ENCODE results near the gene GRAMD2B.
"Not testable (repeated sequence)": the region's sequence is repeated elsewhere in the genome, so short reads cannot be mapped to it uniquely, and the experiment has no call there.

The GRAMD2B gene

DNA sequence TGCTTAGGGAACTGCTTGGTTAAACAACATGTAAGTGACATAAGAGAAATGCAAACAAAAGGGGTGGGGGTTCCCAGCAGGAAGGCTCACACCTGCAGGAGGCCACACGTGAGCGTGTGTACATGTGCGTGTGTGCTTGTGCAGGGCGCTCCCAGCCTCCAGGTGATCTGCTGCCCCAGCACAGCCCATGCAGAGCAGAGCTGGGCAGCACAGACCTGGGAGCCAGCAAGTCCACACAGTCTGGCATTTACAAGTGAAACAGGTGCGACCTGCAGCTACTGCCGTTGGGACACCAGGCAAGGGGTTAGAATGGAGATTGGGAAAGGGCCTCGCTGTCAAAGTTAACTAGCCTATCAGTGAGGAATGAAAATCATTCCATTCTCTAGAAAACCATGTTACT lies 41.8 kb downstream of the GRAMD2B start:
- DNase-seq, result no peak
- in situ Hi-C loops (cut with HindIII; ENCODE audit: low pct_ligation_motif_present, low pct_unique_long_range_greater_than_20kb, low sequenced_read_pairs), result no loop called here

DNA sequence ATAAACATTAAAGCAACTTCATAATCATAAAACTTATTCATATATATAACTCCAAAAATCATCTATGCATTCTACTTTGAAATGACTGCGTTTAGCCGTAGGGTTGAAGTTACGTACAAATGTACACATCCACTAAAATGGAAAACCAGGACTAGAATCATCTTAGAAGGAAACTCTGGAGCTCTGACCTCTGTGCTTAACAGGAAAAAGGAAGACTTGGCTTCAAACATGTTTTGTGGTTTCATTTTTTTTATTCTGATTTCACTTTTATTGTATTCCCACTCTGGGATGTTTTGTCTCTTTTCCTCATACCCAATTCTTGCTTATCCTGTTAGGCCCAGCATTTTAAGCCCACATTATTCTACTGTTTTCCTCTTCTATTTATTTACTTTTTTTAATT lies 44.9 kb downstream of the GRAMD2B start:
- in situ Hi-C loops (cut with HindIII; ENCODE audit: low pct_ligation_motif_present, low pct_unique_long_range_greater_than_20kb, low sequenced_read_pairs), result no loop called here
- DNase-seq, result no peak

DNA sequence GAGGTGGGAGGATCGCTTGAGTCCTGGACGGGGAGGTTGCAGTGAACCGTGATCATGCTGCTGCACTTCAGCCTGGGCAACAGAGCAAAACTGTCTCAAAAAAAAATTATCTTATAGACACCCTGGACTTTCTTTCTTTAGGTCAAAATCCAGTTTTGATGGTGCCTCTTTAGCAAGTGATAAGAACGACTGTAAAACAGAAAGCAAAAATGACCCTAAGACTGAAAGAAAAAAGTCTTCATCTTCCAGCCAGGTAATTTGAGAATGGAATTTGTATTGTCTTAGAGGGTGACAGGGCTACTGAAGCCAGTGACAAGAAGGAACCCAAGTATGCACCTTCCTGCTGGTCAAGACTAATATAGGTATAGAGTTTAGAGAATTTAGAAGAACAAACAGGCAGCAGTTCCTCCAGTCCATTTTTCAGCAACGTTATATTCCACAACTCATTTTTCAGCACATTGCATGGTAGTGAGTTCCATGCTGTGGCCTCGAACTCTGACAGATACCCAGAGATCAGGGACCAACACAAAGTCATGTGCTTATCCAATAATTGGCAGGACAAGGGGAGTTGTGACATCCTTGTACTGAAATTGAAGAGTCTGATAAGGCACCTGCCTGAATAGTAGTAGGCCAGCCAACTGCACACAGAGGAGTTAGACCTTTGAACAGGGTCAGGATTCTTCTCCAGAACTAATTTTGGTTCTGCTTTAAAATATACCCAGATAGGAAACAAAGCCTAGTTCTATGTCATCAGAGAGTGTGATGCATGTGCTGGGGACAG lies 46.5 kb downstream of the GRAMD2B start:
- in situ Hi-C loops (cut with HindIII; ENCODE audit: low pct_ligation_motif_present, low pct_unique_long_range_greater_than_20kb, low sequenced_read_pairs), result no loop called here
- DNase-seq, result no peak

DNA sequence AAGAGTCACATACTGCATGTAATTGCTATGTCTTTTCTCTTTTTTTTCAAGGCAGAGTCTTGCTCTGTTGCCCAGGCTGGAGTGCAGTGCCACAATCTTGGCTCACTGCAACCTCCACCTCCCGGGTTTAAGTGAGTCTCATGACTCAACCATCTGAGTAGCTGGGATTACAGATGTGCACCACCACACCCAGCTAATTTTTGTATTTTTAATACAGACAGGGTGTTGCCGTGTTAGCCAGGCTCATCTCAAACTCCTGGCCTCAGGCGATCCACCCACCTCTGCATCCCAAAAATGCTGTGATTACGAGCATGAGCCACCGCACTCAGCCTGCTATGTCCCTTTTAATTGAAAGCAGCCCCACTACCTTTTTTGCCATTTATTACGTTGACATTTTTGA lies 47.3 kb downstream of the GRAMD2B start:
- in situ Hi-C loops (cut with HindIII; ENCODE audit: low pct_ligation_motif_present, low pct_unique_long_range_greater_than_20kb, low sequenced_read_pairs); DNase-seq: not testable (repeated sequence)

DNA sequence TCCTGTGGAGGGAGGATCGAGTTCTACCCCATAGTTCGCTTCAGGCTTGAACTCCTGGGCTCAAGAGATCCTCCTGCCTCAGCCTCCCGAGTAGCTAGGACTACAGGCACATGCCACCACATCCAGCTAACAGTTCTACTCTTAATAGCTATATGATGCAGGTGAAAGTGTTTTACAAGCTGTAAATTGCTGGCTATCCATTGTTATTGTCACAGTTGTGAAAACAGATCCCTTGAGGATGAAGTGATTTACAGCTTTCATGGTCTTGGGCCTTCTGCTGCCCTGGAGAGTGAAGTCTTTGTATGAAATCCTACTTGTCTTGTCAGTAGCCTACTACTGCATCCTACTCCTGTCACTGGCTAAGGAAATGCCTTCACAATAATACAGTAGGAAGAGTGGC lies 48.0 kb downstream of the GRAMD2B start:
- no peak for DNase-seq
- in situ Hi-C loops (cut with HindIII; ENCODE audit: low pct_ligation_motif_present, low pct_unique_long_range_greater_than_20kb, low sequenced_read_pairs), result no loop called here

DNA sequence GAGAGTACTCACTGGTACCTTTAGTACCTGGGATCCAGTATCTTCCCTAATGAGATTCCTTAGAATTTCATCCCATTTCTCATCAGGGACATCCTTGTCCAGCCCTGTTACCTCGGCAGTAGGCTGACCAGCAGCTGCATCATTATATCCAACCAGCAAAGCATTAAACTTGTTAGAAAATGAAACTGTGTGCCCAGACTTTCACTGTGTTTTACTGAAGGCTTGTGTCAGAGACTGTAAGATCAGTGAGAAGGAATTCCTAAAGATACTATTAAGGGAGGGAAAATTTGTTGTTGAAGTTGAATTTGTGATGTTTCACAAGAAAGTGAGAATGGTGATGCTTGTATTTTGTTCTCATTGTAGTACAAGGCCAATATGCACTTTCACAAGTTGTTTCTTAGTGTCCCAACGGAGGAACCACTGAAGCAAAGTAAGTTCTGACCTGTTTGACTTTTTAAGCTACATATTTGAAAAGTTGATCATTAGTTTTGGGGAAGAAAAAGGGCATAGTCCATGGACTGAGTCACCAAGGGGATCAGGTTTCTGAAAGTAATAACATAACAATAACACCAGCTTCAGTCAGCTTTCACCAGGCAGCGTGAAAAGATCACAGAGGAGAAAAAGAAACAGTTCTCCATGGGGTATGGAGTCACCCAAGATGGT lies 48.8 kb downstream of the GRAMD2B start:
- DNase-seq, result peak; percentile 86
- in situ Hi-C loops (cut with HindIII; ENCODE audit: low pct_ligation_motif_present, low pct_unique_long_range_greater_than_20kb, low sequenced_read_pairs), result no loop called here

DNA sequence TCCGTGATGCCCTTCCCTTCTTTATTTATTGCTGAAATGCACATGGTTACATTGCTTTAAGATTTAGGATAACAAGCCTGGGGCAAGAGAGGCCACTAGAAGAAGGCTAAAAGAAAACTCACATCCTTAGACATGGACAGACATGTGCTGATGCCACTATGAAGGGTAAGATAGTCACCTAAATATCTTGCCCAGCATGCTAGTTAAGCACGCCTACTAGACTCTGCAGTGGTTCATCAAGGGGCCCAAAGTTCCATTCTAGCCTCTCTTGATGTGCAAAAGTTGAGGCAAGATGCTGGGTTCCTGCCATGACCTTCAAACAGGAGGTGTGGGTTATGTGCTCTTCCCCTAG lies 49.3 kb downstream of the GRAMD2B start:
- DNase-seq, result no peak
- in situ Hi-C loops (cut with HindIII; ENCODE audit: low pct_ligation_motif_present, low pct_unique_long_range_greater_than_20kb, low sequenced_read_pairs), result no loop called here

DNA sequence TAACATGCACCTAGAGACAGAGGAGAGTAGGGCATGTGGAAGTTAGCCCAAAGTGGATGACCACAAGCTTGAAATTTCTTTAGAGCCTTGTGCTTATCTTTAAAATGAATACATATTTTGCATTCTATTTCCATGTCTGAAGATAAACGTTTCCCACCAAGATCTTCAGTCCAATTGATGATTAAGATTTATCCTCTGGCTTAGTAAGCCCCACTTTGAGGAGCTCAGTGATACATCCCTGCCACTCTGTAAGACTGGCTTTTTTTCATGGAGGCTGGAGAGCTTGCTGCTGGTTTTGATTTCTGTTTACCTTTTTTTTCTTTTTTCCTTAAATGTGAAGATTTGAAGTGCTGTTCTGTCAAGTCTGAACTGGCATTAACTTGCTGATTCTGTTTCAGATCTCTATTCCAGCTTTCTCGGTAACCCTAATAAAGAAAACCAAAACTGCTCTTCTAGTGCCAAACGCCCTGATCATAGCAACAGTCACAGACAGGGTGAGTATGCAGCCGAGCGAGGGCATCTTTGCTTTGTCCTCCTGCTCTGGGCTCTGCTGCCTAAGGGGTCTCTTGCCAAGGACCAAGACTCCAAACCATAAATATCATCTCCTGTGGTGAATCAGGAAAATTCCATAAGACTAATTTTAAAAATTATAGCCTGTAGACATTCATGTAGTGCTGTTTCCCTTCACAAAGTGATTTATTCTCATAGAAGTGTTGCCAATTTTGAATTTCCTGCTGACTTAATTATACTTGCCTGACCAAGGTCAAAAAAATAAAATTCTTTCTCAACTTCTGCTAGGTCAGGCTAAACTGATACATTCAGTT lies 54.3 kb downstream of the GRAMD2B start:
- in situ Hi-C loops (cut with HindIII; ENCODE audit: low pct_ligation_motif_present, low pct_unique_long_range_greater_than_20kb, low sequenced_read_pairs), result no loop called here
- DNase-seq, result no peak

DNA sequence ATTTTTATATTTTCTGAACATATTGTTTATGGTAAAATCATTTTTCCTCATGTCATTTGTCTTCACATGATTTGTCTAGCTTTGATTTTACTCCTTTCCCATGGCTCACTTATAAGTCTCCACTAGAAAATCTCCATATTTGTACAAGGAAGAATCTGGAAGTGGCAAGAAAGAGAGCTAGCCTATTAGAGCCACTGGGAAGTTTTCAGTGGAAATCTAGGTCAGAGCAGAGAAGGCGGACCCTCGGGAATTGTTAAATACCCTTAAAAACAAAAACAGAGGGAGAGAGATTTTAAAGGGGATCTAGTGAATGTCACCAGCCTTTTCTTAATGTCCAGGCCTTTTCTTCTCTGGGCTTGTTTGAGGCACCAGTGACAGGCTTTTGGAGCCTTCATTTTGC lies 56.6 kb downstream of the GRAMD2B start:
- in situ Hi-C loops (cut with HindIII; ENCODE audit: low pct_ligation_motif_present, low pct_unique_long_range_greater_than_20kb, low sequenced_read_pairs), result no loop called here

DNA sequence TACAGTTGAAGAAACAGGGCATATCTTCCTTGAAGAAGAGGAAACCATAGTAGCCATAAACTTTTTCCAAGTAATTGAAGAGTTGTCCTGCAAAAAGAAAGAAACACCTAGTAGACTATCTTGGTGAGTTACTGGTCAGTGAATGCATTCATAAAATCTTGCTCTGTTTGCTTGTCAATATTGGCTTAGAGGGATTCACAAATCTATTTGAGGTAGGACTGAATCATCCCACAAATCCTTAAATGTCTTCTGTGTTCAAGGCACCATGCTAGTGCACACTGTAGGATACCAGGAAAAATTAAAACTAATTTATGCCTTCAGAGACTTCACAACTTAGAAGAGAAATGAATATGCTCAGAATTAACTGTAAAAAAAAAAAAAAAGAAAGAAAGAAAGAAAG lies 57.6 kb downstream of the GRAMD2B start:
- in situ Hi-C loops (cut with HindIII; ENCODE audit: low pct_ligation_motif_present, low pct_unique_long_range_greater_than_20kb, low sequenced_read_pairs), result no loop called here
- no peak for DNase-seq

More for the DNA sequence above, 56.6 kb downstream of the GRAMD2B start:
- no peak for DNase-seq

DNA sequence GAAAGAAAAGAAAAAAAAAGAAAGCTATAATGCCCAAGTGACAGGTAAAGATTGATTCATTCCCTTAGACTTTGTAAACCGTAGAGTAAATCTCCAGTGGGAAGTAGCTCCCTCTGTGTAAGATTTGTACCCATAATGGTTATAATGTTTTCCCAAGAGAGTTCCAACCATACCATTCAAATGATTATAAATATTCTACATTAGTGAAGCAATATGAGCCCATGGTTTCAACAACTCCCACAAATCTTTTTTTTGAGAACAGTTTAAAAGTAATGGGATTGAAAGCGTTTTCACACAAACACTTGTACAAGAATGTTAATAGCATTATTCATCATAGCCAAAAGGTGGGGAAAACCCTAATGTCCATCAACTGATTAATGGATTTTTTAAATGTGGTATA lies 58.0 kb downstream of the GRAMD2B start:
- in situ Hi-C loops (cut with HindIII; ENCODE audit: low pct_ligation_motif_present, low pct_unique_long_range_greater_than_20kb, low sequenced_read_pairs), result no loop called here

DNA sequence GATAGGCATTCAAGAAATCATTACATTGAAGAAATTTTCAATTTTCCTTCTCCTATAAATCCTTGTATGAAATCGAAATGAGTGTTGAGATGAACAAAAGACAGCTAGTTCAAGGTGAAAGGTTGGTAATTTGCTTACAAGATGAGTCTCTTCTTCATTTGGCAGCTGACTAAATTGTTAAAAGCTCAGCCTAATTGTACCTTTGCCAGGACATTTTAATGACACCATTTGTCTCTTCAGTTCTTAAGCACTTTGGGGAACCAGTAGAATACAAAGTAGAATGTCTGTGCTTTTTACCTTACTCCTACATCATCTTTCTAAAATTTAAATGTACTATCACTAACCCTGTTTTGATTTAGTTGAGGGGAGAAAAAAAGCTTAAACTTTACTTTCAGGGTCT lies 59.4 kb downstream of the GRAMD2B start:
- in situ Hi-C loops (cut with HindIII; ENCODE audit: low pct_ligation_motif_present, low pct_unique_long_range_greater_than_20kb, low sequenced_read_pairs), result no loop called here

More for the DNA sequence above, 58.0 kb downstream of the GRAMD2B start:
- no peak for DNase-seq

DNA sequence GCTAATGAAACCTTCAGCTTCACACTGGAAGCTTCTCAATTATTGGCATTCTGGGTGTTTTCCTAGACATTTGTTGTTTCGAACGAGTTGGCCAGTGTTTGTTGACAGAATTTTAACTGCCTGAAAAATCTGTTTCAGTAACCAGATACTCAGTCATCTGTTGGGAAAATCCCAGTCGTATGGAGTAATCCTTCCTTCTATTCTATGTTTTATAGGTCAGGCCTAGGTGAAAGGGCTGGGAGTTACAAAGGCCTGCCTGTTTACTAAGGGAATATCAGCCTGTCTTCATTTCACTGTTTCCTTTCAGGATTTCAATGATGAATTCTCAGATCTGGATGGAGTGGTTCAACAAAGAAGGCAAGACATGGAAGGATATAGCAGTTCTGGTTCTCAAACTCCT lies 59.9 kb downstream of the GRAMD2B start:
- no peak for DNase-seq
- in situ Hi-C loops (cut with HindIII; ENCODE audit: low pct_ligation_motif_present, low pct_unique_long_range_greater_than_20kb, low sequenced_read_pairs), result no loop called here

More for the DNA sequence above, 59.4 kb downstream of the GRAMD2B start:
- DNase-seq, result no peak

DNA sequence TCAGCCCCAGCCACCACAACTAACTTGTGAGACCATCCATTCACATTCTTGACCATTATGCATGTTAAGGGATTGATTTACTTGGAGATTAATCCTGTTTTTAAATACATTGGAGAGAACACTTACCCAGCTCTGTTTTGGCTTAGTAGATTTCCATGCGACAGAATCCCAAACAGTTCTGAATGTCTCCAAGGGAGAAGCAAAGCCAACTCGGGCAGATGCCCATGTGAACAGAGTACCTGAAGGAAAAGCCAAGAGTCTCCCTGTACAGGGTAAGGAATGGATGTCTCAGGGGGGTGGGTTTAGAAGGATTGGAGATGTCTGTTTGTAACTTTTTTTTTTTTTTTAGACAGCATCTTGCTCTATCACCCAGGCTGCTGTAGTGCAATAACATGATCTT lies 61.0 kb downstream of the GRAMD2B start:
- in situ Hi-C loops (cut with HindIII; ENCODE audit: low pct_ligation_motif_present, low pct_unique_long_range_greater_than_20kb, low sequenced_read_pairs), result no loop called here
- no peak for DNase-seq

DNA sequence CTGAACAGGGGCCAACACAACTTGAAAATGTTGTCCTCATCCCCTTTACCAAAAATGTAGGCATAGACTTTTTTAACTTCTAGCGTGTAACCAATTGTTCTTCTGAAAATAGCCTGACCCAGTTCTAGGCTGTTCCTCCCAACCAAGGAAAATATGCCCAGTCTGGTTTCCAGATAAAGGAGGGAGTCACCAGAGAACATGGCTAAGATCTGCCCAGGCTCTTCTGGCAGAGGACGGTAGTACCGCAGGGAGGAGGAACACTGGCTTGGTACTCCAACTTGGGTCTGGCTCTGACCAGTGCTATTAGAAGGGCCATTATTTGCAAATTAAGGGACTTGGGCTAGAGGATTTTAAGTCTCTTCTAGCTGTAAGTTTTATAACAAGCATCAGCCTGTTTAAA lies 63.1 kb downstream of the GRAMD2B start:
- no peak for DNase-seq
- in situ Hi-C loops (cut with HindIII; ENCODE audit: low pct_ligation_motif_present, low pct_unique_long_range_greater_than_20kb, low sequenced_read_pairs), result no loop called here

DNA sequence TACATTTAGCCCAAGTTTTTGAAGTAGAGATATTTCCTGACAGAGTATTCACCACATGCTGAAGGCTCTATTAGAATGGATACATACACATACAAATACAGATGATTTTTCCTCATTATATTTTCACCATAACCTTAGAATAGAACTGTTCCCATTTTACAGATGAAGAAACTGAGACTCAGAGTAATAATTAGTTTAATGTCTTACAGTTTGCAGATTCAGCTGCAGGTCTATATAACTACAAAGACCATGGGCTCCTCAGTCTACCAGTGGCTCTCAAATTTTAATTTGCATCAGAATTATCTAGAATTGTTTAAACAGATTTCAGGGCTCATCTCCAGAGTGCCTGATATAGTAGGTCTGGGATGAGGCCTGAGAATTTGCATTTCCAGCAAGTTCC lies 64.4 kb downstream of the GRAMD2B start:
- DNase-seq, result no peak
- in situ Hi-C loops (cut with HindIII; ENCODE audit: low pct_ligation_motif_present, low pct_unique_long_range_greater_than_20kb, low sequenced_read_pairs), result no loop called here

DNA sequence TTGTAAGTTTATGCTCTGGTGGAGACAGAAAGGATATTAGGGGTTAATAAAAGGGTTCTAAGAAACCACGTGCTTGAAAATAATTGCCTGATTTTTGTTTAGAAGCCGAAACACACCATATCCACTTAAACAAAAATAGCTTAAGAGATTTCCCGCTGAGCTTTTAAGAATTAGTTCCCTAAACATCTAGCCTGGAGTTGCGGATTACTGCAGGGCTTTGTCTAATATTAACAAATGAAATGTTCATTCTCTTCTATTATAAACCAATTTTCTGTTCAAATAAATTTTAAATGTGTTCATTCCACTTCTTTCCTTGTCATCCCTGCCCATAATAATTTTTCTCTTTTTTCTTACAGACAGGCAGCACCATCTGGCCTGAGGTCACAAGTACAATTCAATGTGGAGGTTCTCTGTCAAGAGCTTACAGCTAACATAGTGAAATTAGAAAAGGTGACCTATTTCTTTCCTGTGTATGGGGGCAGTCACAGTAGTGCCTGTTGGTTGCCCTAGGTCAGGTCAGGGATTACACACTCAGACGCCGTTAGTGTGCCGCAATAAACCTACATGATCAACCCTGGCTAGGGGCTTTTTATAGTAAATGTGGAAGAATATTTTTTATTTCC lies 65.3 kb downstream of the GRAMD2B start:
- no peak for DNase-seq
- in situ Hi-C loops (cut with HindIII; ENCODE audit: low pct_ligation_motif_present, low pct_unique_long_range_greater_than_20kb, low sequenced_read_pairs), result no loop called here

DNA sequence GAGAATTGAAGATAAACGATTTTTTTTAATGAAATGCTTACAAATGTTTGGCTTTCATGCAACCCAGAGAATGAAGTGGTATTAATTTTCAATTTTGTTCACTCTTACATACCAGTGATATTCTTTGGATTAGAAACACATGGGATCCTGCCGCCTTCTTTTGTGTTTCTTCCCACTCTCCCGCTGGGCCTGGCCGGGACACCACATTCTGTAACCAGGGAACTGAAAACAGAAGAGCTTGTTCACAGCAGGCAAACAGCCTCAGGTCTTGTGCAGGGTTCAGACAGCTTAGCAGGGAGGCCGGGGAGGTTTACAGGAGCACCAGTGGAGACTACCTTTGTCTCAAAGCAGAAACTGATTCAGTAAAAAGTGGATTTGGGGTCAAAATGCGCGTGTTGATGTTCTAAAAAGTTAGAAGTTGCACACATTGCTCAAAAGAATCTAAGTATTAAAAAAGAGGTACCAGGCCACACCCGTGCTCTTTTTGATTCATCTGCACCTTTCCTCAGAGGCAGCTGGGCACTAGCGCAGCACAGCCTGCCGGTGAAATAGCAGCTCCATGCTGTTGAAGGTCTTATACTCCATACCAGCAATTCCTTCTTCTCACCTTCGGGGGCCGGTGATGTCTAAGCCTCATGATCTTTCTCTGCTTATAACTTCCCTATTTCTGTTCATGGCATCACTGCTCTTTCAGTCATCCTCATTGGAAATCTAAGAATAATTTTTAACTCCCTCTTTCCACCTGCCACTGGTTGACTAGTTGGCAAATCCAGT lies 67.1 kb downstream of the GRAMD2B start:
- in situ Hi-C loops (cut with HindIII; ENCODE audit: low pct_ligation_motif_present, low pct_unique_long_range_greater_than_20kb, low sequenced_read_pairs), result no loop called here
- no peak for DNase-seq
